ENCODE measurements around the gene CYSLTR2. TPM values are rescaled to one million over a fixed set of nuclear protein-coding genes. Genes with fewer than 3 reads are reported as not detected.

Gene CYSLTR2
- total and polyA plus RNA-seq, 2 donors (not counting 1 experiment from before 2014, with no cell fraction given), result 0.03 TPM; not detected in 1

DNA sequence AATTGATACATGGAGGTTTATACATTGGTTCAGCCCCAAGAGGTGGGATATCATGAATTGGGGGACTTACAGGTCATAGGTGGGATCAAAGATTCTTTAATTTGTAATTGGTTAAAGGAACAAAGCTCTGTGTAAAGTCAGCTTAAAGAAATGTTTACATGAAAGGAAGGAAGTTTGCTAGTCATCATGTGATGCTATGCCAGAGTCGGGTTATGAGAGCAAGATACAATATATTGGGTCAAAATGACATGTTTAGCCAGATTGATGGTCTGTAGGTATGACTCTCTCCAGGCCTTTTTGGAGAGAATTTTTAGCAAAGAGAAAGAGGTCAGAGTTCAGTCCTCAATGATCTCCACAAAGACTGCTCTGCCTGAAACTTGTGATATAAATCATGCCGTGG lies 5.3 kb upstream of the CYSLTR2 start:
- Histone ChIP-seq H3K27ac (ENCODE audit: insufficient read depth, low read length) (no peak overlapping the region), H3K9ac (ENCODE audit: insufficient read depth, low read length) (no peak overlapping the region), H3K4me3 (replicated peaks in 1 of 4; ENCODE audit: control extremely low read depth in 1 of 4, insufficient read depth in 1 of 4, low read depth in 3 of 4, low read length in 4 of 4) (no peak overlapping the region), H3K36me3 (ENCODE audit: control insufficient read depth, insufficient read depth, low read length) (no peaks in the 10 kb centered on the region), H3K27me3 (ENCODE audit: control insufficient read depth, insufficient read depth, low read length) (no peaks in the 10 kb centered on the region), H3K9me3 (ENCODE audit: control insufficient read depth, insufficient read depth, low read depth, low read length) (no peaks in the 10 kb centered on the region), H3K79me2 (ENCODE audit: control insufficient read depth, insufficient read depth, low read length) (no peaks in the 10 kb centered on the region), H3K4me1 (ENCODE audit: control insufficient read depth, extremely low read depth, insufficient read depth, low read length) (no peaks in the 10 kb centered on the region), H2AFZ (ENCODE audit: low read length) (no peak overlapping the region), H4K20me1 (ENCODE audit: control insufficient read depth, extremely low read depth, insufficient read depth, low read length) (no peaks in the 10 kb centered on the region), H3K4me2 (ENCODE audit: extremely low read depth, insufficient read depth, low read length) (no peak overlapping the region)
- TF ChIP-seq EZH2 (IDR thresholded peaks at IDR 0.05; ENCODE audit: low read length, missing control alignments), result no peak
- TF ChIP-seq, protein P1, sequence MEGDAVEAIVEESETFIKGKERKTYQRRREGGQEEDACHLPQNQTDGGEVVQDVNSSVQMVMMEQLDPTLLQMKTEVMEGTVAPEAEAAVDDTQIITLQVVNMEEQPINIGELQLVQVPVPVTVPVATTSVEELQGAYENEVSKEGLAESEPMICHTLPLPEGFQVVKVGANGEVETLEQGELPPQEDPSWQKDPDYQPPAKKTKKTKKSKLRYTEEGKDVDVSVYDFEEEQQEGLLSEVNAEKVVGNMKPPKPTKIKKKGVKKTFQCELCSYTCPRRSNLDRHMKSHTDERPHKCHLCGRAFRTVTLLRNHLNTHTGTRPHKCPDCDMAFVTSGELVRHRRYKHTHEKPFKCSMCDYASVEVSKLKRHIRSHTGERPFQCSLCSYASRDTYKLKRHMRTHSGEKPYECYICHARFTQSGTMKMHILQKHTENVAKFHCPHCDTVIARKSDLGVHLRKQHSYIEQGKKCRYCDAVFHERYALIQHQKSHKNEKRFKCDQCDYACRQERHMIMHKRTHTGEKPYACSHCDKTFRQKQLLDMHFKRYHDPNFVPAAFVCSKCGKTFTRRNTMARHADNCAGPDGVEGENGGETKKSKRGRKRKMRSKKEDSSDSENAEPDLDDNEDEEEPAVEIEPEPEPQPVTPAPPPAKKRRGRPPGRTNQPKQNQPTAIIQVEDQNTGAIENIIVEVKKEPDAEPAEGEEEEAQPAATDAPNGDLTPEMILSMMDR (conservative IDR thresholded peaks at IDR 0.05 in 1 of 2, IDR thresholded peaks at IDR 0.05 in 1 of 2; ENCODE audit: low read depth in 1 of 2, low read length in 2 of 2), result no peak
- DNase-seq (ENCODE audit: low read depth in 2 of 2), result no peak

DNA sequence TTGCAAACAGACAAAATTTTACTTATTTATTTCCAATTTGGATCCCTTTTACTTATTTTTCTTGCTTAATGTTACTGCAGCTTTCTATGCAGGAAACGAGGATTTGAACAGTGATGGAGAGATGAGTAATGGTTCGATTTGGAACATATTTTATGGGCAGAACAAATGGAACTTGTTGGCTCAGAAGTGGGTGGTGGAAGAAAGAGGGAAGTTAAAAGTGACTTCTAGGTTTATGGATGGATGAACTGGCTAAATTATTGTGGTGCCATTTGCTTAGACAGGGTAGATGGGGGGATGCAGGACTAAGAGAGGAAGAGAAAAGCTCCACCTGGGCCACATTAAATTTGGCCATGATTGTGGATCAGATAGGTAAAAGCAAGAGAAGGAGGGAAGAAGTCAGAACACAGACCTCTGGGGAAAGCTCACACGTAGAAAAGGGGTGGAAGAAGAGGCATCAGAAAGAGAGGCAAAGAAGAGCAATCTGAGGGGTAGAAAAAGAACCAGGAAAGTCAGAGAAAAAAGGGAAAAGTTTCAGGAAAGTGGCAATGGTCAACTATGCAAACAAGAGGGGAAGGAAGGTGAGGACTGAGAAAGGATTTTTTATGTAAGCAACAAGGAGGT lies 768 bp upstream of the CYSLTR2 start:
- H3K27ac ChIP-seq (ENCODE audit: insufficient read depth, low read length), result no peak overlapping the region

DNA sequence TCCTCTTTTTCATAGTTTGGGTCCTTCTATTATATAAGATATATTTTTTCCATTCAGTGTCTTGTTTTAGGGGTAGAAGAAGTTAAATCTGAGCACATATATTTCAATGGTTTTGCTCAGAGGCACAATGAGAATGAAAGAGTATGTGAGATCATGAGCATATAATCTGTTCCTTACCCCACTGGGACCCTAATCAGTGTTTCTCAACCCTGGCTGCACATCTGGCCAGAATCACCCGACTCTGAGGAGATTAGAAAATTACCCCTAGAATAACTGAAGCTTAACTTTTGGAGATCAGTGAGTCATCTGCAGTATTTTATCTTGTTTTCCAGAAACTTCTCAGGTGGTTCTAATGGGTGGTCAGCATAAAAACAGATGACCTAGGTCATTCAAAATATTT lies 782 bp downstream of the CYSLTR2 start:
- Histone ChIP-seq H3K36me3 (ENCODE audit: control insufficient read depth, insufficient read depth, low read length) (no peaks in the 10 kb centered on the region), H3K79me2 (ENCODE audit: control insufficient read depth, insufficient read depth, low read length) (no peaks in the 10 kb centered on the region), H2AFZ (ENCODE audit: low read length) (no peak overlapping the region), H3K27ac (ENCODE audit: insufficient read depth, low read length) (no peak overlapping the region), H4K20me1 (ENCODE audit: control insufficient read depth, extremely low read depth, insufficient read depth, low read length) (no peaks in the 10 kb centered on the region), H3K4me1 (ENCODE audit: control insufficient read depth, extremely low read depth, insufficient read depth, low read length) (no peaks in the 10 kb centered on the region), H3K4me2 (ENCODE audit: extremely low read depth, insufficient read depth, low read length) (no peak overlapping the region), H3K4me3 (replicated peaks in 1 of 4; ENCODE audit: control extremely low read depth in 1 of 4, insufficient read depth in 1 of 4, low read depth in 3 of 4, low read length in 4 of 4) (no peak overlapping the region), H3K9ac (ENCODE audit: insufficient read depth, low read length) (no peak overlapping the region), H3K9me3 (ENCODE audit: control insufficient read depth, insufficient read depth, low read depth, low read length) (no peaks in the 10 kb centered on the region), H3K27me3 (ENCODE audit: control insufficient read depth, insufficient read depth, low read length) (no peaks in the 10 kb centered on the region)
- DNase-seq (ENCODE audit: low read depth in 2 of 2), result no peak
- TF ChIP-seq, protein P1 (conservative IDR thresholded peaks at IDR 0.05 in 1 of 2, IDR thresholded peaks at IDR 0.05 in 1 of 2; ENCODE audit: low read depth in 1 of 2, low read length in 2 of 2), result no peak
- TF ChIP-seq EZH2 (IDR thresholded peaks at IDR 0.05; ENCODE audit: low read length, missing control alignments), result no peak

More for the DNA sequence above, 768 bp upstream of the CYSLTR2 start:
- Histone ChIP-seq H3K9ac (ENCODE audit: insufficient read depth, low read length) (no peak overlapping the region), H3K9me3 (ENCODE audit: control insufficient read depth, insufficient read depth, low read depth, low read length) (no peaks in the 10 kb centered on the region), H3K4me1 (ENCODE audit: control insufficient read depth, extremely low read depth, insufficient read depth, low read length) (no peaks in the 10 kb centered on the region), H4K20me1 (ENCODE audit: control insufficient read depth, extremely low read depth, insufficient read depth, low read length) (no peaks in the 10 kb centered on the region), H3K4me2 (ENCODE audit: extremely low read depth, insufficient read depth, low read length) (no peak overlapping the region), H3K36me3 (ENCODE audit: control insufficient read depth, insufficient read depth, low read length) (no peaks in the 10 kb centered on the region), H2AFZ (ENCODE audit: low read length) (no peak overlapping the region), H3K4me3 (replicated peaks in 1 of 4; ENCODE audit: control extremely low read depth in 1 of 4, insufficient read depth in 1 of 4, low read depth in 3 of 4, low read length in 4 of 4) (no peak overlapping the region), H3K79me2 (ENCODE audit: control insufficient read depth, insufficient read depth, low read length) (no peaks in the 10 kb centered on the region), H3K27me3 (ENCODE audit: control insufficient read depth, insufficient read depth, low read length) (no peaks in the 10 kb centered on the region)
- no peak for TF ChIP-seq EZH2 (IDR thresholded peaks at IDR 0.05; ENCODE audit: low read length, missing control alignments)
- TF ChIP-seq, protein P1 (conservative IDR thresholded peaks at IDR 0.05 in 1 of 2, IDR thresholded peaks at IDR 0.05 in 1 of 2; ENCODE audit: low read depth in 1 of 2, low read length in 2 of 2), result no peak
- no peak for DNase-seq (ENCODE audit: low read depth in 2 of 2)

Measured in fibroblast of lung (primary cell).